Hepatocyte (in vitro differentiated cells): Measurements from ENCODE around the gene PPM1L.

Experiments
- EZH2 ChIP-seq: fragments of 200-600 bp; sonication (generic); IDR thresholded peaks from 2 replicates; pipeline ENCODE4 v1.6.1; 2016; ENCODE audit warnings: antibody characterized with exemption, mild to moderate bottlenecking, borderline replicate concordance
- EZH2phosphoT487 ChIP-seq: fragments of 200-600 bp; sonication (generic); IDR thresholded peaks from one replicate; pipeline ENCODE4 v1.6.1; 2018; ENCODE audit warnings: antibody characterized with exemption, mild to moderate bottlenecking, low read depth, moderate library complexity; ENCODE audit not compliant: unreplicated experiment, severe bottlenecking
- TF ChIP-seq, protein P1 (sequence below): fragments of 200-600 bp; sonication (generic); IDR thresholded peaks from 2 replicates; pipeline ENCODE4 v1.5.1; 2016; ENCODE audit warnings: antibody characterized with exemption, mild to moderate bottlenecking; ENCODE audit not compliant: poor library complexity

DNA sequence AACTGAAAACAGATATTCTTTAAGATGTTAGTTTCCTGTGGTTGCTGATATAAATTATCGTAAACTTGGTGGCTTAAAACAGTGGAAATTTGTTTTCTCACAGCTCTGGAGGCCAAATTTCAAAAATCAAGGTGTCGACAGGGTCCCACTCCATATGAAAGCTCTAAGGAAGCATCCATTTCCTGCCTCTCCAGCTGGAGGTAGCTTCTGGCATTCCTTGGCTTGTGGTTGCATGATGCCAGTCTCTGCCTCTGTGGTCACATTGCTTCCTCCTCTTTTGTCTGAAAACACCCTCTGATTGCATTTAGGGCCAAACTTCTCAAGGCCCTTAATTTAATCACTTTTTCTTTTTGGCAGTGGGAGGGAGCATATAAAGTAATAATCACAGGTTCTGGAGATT is 96.8 kb downstream of the PPM1L start:
- TF ChIP-seq EZH2 = no peak
- TF ChIP-seq, protein P1, sequence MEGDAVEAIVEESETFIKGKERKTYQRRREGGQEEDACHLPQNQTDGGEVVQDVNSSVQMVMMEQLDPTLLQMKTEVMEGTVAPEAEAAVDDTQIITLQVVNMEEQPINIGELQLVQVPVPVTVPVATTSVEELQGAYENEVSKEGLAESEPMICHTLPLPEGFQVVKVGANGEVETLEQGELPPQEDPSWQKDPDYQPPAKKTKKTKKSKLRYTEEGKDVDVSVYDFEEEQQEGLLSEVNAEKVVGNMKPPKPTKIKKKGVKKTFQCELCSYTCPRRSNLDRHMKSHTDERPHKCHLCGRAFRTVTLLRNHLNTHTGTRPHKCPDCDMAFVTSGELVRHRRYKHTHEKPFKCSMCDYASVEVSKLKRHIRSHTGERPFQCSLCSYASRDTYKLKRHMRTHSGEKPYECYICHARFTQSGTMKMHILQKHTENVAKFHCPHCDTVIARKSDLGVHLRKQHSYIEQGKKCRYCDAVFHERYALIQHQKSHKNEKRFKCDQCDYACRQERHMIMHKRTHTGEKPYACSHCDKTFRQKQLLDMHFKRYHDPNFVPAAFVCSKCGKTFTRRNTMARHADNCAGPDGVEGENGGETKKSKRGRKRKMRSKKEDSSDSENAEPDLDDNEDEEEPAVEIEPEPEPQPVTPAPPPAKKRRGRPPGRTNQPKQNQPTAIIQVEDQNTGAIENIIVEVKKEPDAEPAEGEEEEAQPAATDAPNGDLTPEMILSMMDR = no peak
- TF ChIP-seq EZH2phosphoT487 = no peak
